ENCODE data around the gene ROGDI.

ROGDI gene

GRCh38 chr16:4802659-4803287 lies 340 bp upstream of the ROGDI start:
- Histone ChIP-seq H3K36me3 (replicated peaks in 1 of 2; ENCODE audit: control insufficient read depth in 2 of 2, insufficient read depth in 2 of 2, low read length in 2 of 2) (peaks cover 28 to 47% of the 10 kb centered on the region in 2 donors), H3K4ac (ENCODE audit: low read length) (no peak overlapping the region), H3K23ac (ENCODE audit: low read depth, low read length, poor library complexity) (peak overlapping the region; percentile 89), H3K4me2 (ENCODE audit: insufficient read depth, low read length, poor library complexity, severe bottlenecking) (peak overlapping the region; percentile 95), H2BK12ac (ENCODE audit: low read length) (no peak overlapping the region), H3K18ac (ENCODE audit: low read length) (peak overlapping the region; percentile 99), H3K14ac (ENCODE audit: low read length) (no peak overlapping the region), H3K27ac (replicated peaks; ENCODE audit: low read length) (peak overlapping the region; percentile 98), H3K9me3 (replicated peaks in 1 of 2; ENCODE audit: control insufficient read depth in 2 of 2, insufficient read depth in 1 of 2, low read depth in 1 of 2, low read length in 2 of 2) (no peaks in the 10 kb centered on the region), H2BK5ac (ENCODE audit: low read length) (no peak overlapping the region), H3K27me3 (ENCODE audit: control insufficient read depth in 3 of 3, insufficient read depth in 3 of 3, low read depth in 1 of 3, low read length in 3 of 3) (no peaks in the 10 kb centered on the region), H2BK120ac (ENCODE audit: low read depth, low read length) (no peak overlapping the region), H3K4me3 (ENCODE audit: low read length in 2 of 2) (peak overlapping the region; percentile 94 to 97), H2AK5ac (ENCODE audit: low read depth, low read length) (no peak overlapping the region), H3K4me1 (ENCODE audit: control insufficient read depth in 2 of 2, insufficient read depth in 1 of 2, low read depth in 1 of 2, low read length in 2 of 2) (peaks cover 5 to 14% of the 10 kb centered on the region in 2 donors), H4K91ac (ENCODE audit: low read depth, low read length, poor library complexity) (no peak overlapping the region), H2BK15ac (ENCODE audit: low read length) (no peak overlapping the region), H2AFZ (ENCODE audit: low read length) (peak overlapping the region; percentile 100), H3K9ac (ENCODE audit: low read depth, low read length, poor library complexity) (peak overlapping the region; percentile 96), H3K79me1 (ENCODE audit: low read depth, low read length) (peaks cover 2% of the 10 kb centered on the region), H4K8ac (ENCODE audit: low read depth, low read length) (no peak overlapping the region)
- no CpG with 5 or more reads among the region's 59 CpGs for WGBS, 2 donors (ENCODE audit: extremely low coverage in 2 of 2, insufficient read length in 2 of 2, insufficient replicate concordance in 1 of 2)
- peak; percentile 92 for DNase-seq (ENCODE audit: low spot score)

GRCh38 chr16:4801051-4801961 lies 1.1 kb downstream of the ROGDI start:
- peak overlapping the region; percentile 98 for H3K27ac ChIP-seq (replicated peaks; ENCODE audit: low read length)
- no peak for DNase-seq (ENCODE audit: low spot score)

GRCh38 chr16:4800290-4801041 lies 2.0 kb downstream of the ROGDI start:
- DNase-seq (ENCODE audit: low spot score) = no peak
- H3K23ac ChIP-seq (ENCODE audit: low read depth, low read length, poor library complexity) = no peak overlapping the region
- no peak overlapping the region for H3K4ac ChIP-seq (ENCODE audit: low read length)
- H2AFZ ChIP-seq (ENCODE audit: low read length) = no peak overlapping the region
- no peak overlapping the region for H4K8ac ChIP-seq (ENCODE audit: low read depth, low read length)
- no peak overlapping the region for H2BK15ac ChIP-seq (ENCODE audit: low read length)
- H3K14ac ChIP-seq (ENCODE audit: low read length) = no peak overlapping the region
- no CpG with 5 or more reads among the region's 17 CpGs for WGBS, 2 donors (ENCODE audit: extremely low coverage in 2 of 2, insufficient read length in 2 of 2, insufficient replicate concordance in 1 of 2)
- peaks cover 5 to 14% of the 10 kb centered on the region in 2 donors for H3K4me1 ChIP-seq (ENCODE audit: control insufficient read depth in 2 of 2, insufficient read depth in 1 of 2, low read depth in 1 of 2, low read length in 2 of 2)
- H3K4me3 ChIP-seq (ENCODE audit: low read length in 2 of 2) = no peak overlapping the region
- H3K18ac ChIP-seq (ENCODE audit: low read length) = no peak overlapping the region
- H3K27me3 ChIP-seq (ENCODE audit: control insufficient read depth in 3 of 3, insufficient read depth in 3 of 3, low read depth in 1 of 3, low read length in 3 of 3) = no peaks in the 10 kb centered on the region
- H2BK5ac ChIP-seq (ENCODE audit: low read length) = no peak overlapping the region
- no peak overlapping the region for H4K91ac ChIP-seq (ENCODE audit: low read depth, low read length, poor library complexity)
- peak overlapping the region; percentile 36 for H2AK5ac ChIP-seq (ENCODE audit: low read depth, low read length)
- H3K9ac ChIP-seq (ENCODE audit: low read depth, low read length, poor library complexity) = no peak overlapping the region
- peaks cover 24 to 31% of the 10 kb centered on the region in 2 donors for H3K36me3 ChIP-seq (replicated peaks in 1 of 2; ENCODE audit: control insufficient read depth in 2 of 2, insufficient read depth in 2 of 2, low read length in 2 of 2)
- H3K79me1 ChIP-seq (ENCODE audit: low read depth, low read length) = peaks cover 2% of the 10 kb centered on the region
- no peak overlapping the region for H3K27ac ChIP-seq (replicated peaks; ENCODE audit: low read length)
- no peaks in the 10 kb centered on the region for H3K9me3 ChIP-seq (replicated peaks in 1 of 2; ENCODE audit: control insufficient read depth in 2 of 2, insufficient read depth in 1 of 2, low read depth in 1 of 2, low read length in 2 of 2)
- no peak overlapping the region for H3K4me2 ChIP-seq (ENCODE audit: insufficient read depth, low read length, poor library complexity, severe bottlenecking)
- H2BK12ac ChIP-seq (ENCODE audit: low read length) = peak overlapping the region; percentile 41
- no peak overlapping the region for H2BK120ac ChIP-seq (ENCODE audit: low read depth, low read length)

More at GRCh38 chr16:4801051-4801961, 1.1 kb downstream of the ROGDI start:
- H3K4me2 ChIP-seq (ENCODE audit: insufficient read depth, low read length, poor library complexity, severe bottlenecking) = peak overlapping the region; percentile 75
- no peaks in the 10 kb centered on the region for H3K27me3 ChIP-seq (ENCODE audit: control insufficient read depth in 3 of 3, insufficient read depth in 3 of 3, low read depth in 1 of 3, low read length in 3 of 3)
- no peaks in the 10 kb centered on the region for H3K9me3 ChIP-seq (replicated peaks in 1 of 2; ENCODE audit: control insufficient read depth in 2 of 2, insufficient read depth in 1 of 2, low read depth in 1 of 2, low read length in 2 of 2)
- peaks cover 2% of the 10 kb centered on the region for H3K79me1 ChIP-seq (ENCODE audit: low read depth, low read length)
- H3K9ac ChIP-seq (ENCODE audit: low read depth, low read length, poor library complexity) = peak overlapping the region; percentile 96
- H3K4me3 ChIP-seq (ENCODE audit: low read length in 2 of 2) = peak overlapping the region; percentile 94 to 97
- peak overlapping the region; percentile 98 for H3K23ac ChIP-seq (ENCODE audit: low read depth, low read length, poor library complexity)
- H2BK5ac ChIP-seq (ENCODE audit: low read length) = peak overlapping the region; percentile 43
- H2AK5ac ChIP-seq (ENCODE audit: low read depth, low read length) = peak overlapping the region; percentile 53
- no peak overlapping the region for H4K91ac ChIP-seq (ENCODE audit: low read depth, low read length, poor library complexity)
- WGBS, 2 donors (ENCODE audit: extremely low coverage in 2 of 2, insufficient read length in 2 of 2, insufficient replicate concordance in 1 of 2) = no CpG with 5 or more reads among the region's 29 CpGs
- H4K8ac ChIP-seq (ENCODE audit: low read depth, low read length) = no peak overlapping the region
- peak overlapping the region; percentile 44 for H3K18ac ChIP-seq (ENCODE audit: low read length)
- H2BK120ac ChIP-seq (ENCODE audit: low read depth, low read length) = no peak overlapping the region
- H3K4ac ChIP-seq (ENCODE audit: low read length) = no peak overlapping the region
- H2AFZ ChIP-seq (ENCODE audit: low read length) = peak overlapping the region; percentile 100
- H3K4me1 ChIP-seq (ENCODE audit: control insufficient read depth in 2 of 2, insufficient read depth in 1 of 2, low read depth in 1 of 2, low read length in 2 of 2) = peaks cover 5 to 14% of the 10 kb centered on the region in 2 donors
- H3K36me3 ChIP-seq (replicated peaks in 1 of 2; ENCODE audit: control insufficient read depth in 2 of 2, insufficient read depth in 2 of 2, low read length in 2 of 2) = peaks cover 26 to 37% of the 10 kb centered on the region in 2 donors
- peak overlapping the region; percentile 68 for H2BK15ac ChIP-seq (ENCODE audit: low read length)
- H3K14ac ChIP-seq (ENCODE audit: low read length) = peak overlapping the region; percentile 60
- H2BK12ac ChIP-seq (ENCODE audit: low read length) = no peak overlapping the region
